C4-2B (cell line): Measurements from ENCODE around the gene CACNA1S.

Source experiments
- CTCF ChIP-seq: fragments of 450-650 bp; conservative IDR thresholded peaks from 2 replicates; pipeline ENCODE4 v1.5.1; 2017; ENCODE audit warnings: mild to moderate bottlenecking
- ZFX ChIP-seq: fragments of 450-650 bp; IDR thresholded peaks from 2 replicates; pipeline ENCODE4 v1.6.1; 2017

- TF ChIP-seq CTCF (no peak), ZFX (no peak)
These were observed 18.7 kb downstream of the CACNA1S start for GRCh38 chr1:201093561-201093960.
